Dermis microvascular lymphatic vessel endothelial cell (primary cell): ENCODE data around the gene C17orf75. TPM values are rescaled to one million over a fixed set of nuclear protein-coding genes. Genes with fewer than 3 reads are reported as not detected.
"Not testable (repeated sequence)": the region's sequence is repeated elsewhere in the genome, so short reads cannot be mapped to it uniquely, and the experiment has no call there.

Source experiments
- DNase-seq, 2 donors: peaks; one replicate each; pipeline versions ENCODE4 v3.0.0 to v3.0.0-alpha.2; 2010; ENCODE audit warnings: low read depth in 2 of 2
- total RNA-seq: library from RNA; depleted of rRNA; stranded (reverse); fragments of >200 nt; gene quantifications from 2 replicates; pipeline ENCODE4 v1.2.1, GENCODE V29; 2014

C17orf75 gene
- total RNA-seq = 16.6 and 24.9 TPM in 2 replicates

GRCh38 chr17:32341857-32342602 is at the start of gene C17orf75:
Gene C17orf75 (minus strand): TSS chr17:32342173. CDS start chr17:32342139, 34 bp downstream.
- DNase-seq = peak; percentile 50 to 65

- no peak for DNase-seq
Measured at GRCh38 chr17:32388613-32389459, 46.9 kb upstream of the C17orf75 start.

GRCh38 chr17:32388128-32388527 is 46.2 kb upstream of the C17orf75 start:
- DNase-seq = not testable (repeated sequence)

- DNase-seq = no peak
Measured at GRCh38 chr17:32386844-32387243, 44.9 kb upstream of the C17orf75 start.

- no peak for DNase-seq
Measured at GRCh38 chr17:32385971-32386370, 44.0 kb upstream of the C17orf75 start.

GRCh38 chr17:32385121-32385520 is 43.1 kb upstream of the C17orf75 start:
- DNase-seq = no peak

GRCh38 chr17:32383926-32384434 is 42.0 kb upstream of the C17orf75 start:
- DNase-seq = no peak

- no peak for DNase-seq
Measured at GRCh38 chr17:32382526-32383223, 40.7 kb upstream of the C17orf75 start.

- no peak for DNase-seq
Measured at GRCh38 chr17:32370426-32370825, 28.5 kb upstream of the C17orf75 start.

- DNase-seq = no peak
Measured at GRCh38 chr17:32361270-32361669, 19.3 kb upstream of the C17orf75 start.

GRCh38 chr17:32357615-32358014 is 15.6 kb upstream of the C17orf75 start:
- no peak for DNase-seq

- DNase-seq = no peak
Measured at GRCh38 chr17:32356750-32357149, 14.8 kb upstream of the C17orf75 start.

GRCh38 chr17:32356378-32356743 is 14.4 kb upstream of the C17orf75 start:
- no peak for DNase-seq

- DNase-seq = no peak
Measured at GRCh38 chr17:32355649-32356377, 13.8 kb upstream of the C17orf75 start.

GRCh38 chr17:32352734-32353133 is 10.8 kb upstream of the C17orf75 start:
- not testable (repeated sequence) for DNase-seq

GRCh38 chr17:32350666-32351418 is 8.9 kb upstream of the C17orf75 start:
- peak; percentile 36 to 78 for DNase-seq

GRCh38 chr17:32349854-32350665 is 8.1 kb upstream of the C17orf75 start, which contains the start of gene ZNF207:
Gene ZNF207 (plus strand): TSS chr17:32350157. CDS start chr17:32350286, 129 bp downstream.
- DNase-seq = peak; percentile 96 to 98

GRCh38 chr17:32349503-32349853 is 7.5 kb upstream of the C17orf75 start:
- peak in 1 of 2 donors; percentile 47 for DNase-seq

GRCh38 chr17:32348483-32348800 is 6.5 kb upstream of the C17orf75 start:
- DNase-seq = no peak
